ENCODE data around the gene PDZD11.

- TF ChIP-seq, protein P1, sequence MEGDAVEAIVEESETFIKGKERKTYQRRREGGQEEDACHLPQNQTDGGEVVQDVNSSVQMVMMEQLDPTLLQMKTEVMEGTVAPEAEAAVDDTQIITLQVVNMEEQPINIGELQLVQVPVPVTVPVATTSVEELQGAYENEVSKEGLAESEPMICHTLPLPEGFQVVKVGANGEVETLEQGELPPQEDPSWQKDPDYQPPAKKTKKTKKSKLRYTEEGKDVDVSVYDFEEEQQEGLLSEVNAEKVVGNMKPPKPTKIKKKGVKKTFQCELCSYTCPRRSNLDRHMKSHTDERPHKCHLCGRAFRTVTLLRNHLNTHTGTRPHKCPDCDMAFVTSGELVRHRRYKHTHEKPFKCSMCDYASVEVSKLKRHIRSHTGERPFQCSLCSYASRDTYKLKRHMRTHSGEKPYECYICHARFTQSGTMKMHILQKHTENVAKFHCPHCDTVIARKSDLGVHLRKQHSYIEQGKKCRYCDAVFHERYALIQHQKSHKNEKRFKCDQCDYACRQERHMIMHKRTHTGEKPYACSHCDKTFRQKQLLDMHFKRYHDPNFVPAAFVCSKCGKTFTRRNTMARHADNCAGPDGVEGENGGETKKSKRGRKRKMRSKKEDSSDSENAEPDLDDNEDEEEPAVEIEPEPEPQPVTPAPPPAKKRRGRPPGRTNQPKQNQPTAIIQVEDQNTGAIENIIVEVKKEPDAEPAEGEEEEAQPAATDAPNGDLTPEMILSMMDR (IDR thresholded peaks at IDR 0.05): no peak
- no peak for TF ChIP-seq POLR2AphosphoS5 (IDR thresholded peaks at IDR 0.05; ENCODE audit: low read depth, low read length)
These were observed 49.0 kb downstream of the PDZD11 start for GRCh38 chrX:70240751-70241150.

All from Panc1 (cell line).